Subcutaneous preadipocyte (primary cell): ENCODE results near the gene TRAPPC1. TPM values are rescaled to one million over a fixed set of nuclear protein-coding genes. Genes with fewer than 3 reads are reported as not detected.
A peak's percentile ranks its signal among the peaks of the same experiment; 100 is the strongest.

Experiments
- small RNA-seq: library from RNA; depleted of rRNA; stranded (forward); fragments of <200 nt; gene quantifications from one replicate; pipeline ENCODE3, GENCODE V24; 2012
- total RNA-seq: library from RNA; depleted of rRNA; stranded (reverse); fragments of >200 nt; gene quantifications from 2 replicates; pipeline ENCODE4 v1.2.3, GENCODE V29; 2012

The TRAPPC1 gene, protein sequence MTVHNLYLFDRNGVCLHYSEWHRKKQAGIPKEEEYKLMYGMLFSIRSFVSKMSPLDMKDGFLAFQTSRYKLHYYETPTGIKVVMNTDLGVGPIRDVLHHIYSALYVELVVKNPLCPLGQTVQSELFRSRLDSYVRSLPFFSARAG
- total RNA-seq = 27.2 and 38.6 TPM in 2 replicates

GRCh38 chr17:7931709-7932482, at the start of gene TRAPPC1, which contains the start of gene CNTROB:
Gene TRAPPC1 (minus strand): TSS chr17:7931946. CDS start chr17:7931829, 117 bp downstream.
Gene CNTROB (plus strand): TSS chr17:7932206. CDS start chr17:7933080, 874 bp downstream.

GRCh38 chr17:7929158-7930023, 2.4 kb downstream of the TRAPPC1 start, which contains the start of gene KCNAB3:
Gene KCNAB3 (minus strand): TSS chr17:7929856. CDS start chr17:7929435, 421 bp downstream.

GRCh38 chr17:7915611-7916384, 15.9 kb downstream of the TRAPPC1 start, which contains the start of gene RNF227:
Gene RNF227 (minus strand): TSS chr17:7916289. CDS start chr17:7916195, 94 bp downstream.

GRCh38 chr17:7888184-7888920, 43.4 kb downstream of the TRAPPC1 start, which contains the start of gene CHD3:
Gene CHD3 (plus strand): TSS chr17:7888789. CDS start chr17:7889001, 212 bp downstream.

Small RNA genes lying within 50 kb of the gene (small RNA-seq; reads per million reads assigned to genes)
- 3.0 reads per million, percentile 87 among the genes with 10 or more reads in this experiment for gene SCARNA21

Other genes starting within 250 kb of the TRAPPC1 start
- gene TP53, start 244.5 kb downstream of the TRAPPC1 start, total RNA-seq = 30.9 and 46.9 TPM in 2 replicates
- gene WRAP53, start 243.5 kb downstream of the TRAPPC1 start, total RNA-seq = 8.1 and 10.2 TPM in 2 replicates
- gene EFNB3, start 226.7 kb downstream of the TRAPPC1 start, total RNA-seq = 0.37 and 0.59 TPM in 2 replicates
- gene DNAH2, start 214.2 kb downstream of the TRAPPC1 start, total RNA-seq = 0.37 and 0.39 TPM in 2 replicates
- gene KDM6B, start 97.7 kb downstream of the TRAPPC1 start, total RNA-seq = 3.3 and 5.1 TPM in 2 replicates
- 0.20 TPM in 1 of 2 replicates, not detected in the other for gene TMEM88, start 76.9 kb downstream of the TRAPPC1 start, total RNA-seq
- 61.6 and 106 TPM in 2 replicates for gene NAA38, start 74.4 kb downstream of the TRAPPC1 start, total RNA-seq
- gene CYB5D1, start 73.9 kb downstream of the TRAPPC1 start, total RNA-seq = 8.8 and 11.5 TPM in 2 replicates
- gene CHD3, start 43.2 kb downstream of the TRAPPC1 start, total RNA-seq = 58.1 and 58.4 TPM in 2 replicates
- 1.1 and 2.2 TPM in 2 replicates for gene RNF227, start 15.7 kb downstream of the TRAPPC1 start, total RNA-seq
- under 0.01 and 0.98 TPM in 2 replicates for gene KCNAB3, start 2.1 kb downstream of the TRAPPC1 start, total RNA-seq
- 21.7 and 28.5 TPM in 2 replicates for gene CNTROB, start 260 bp upstream of the TRAPPC1 start, total RNA-seq
- under 0.01 TPM in 1 of 2 replicates, not detected in the other for gene GUCY2D, start 70.7 kb upstream of the TRAPPC1 start, total RNA-seq
- gene ALOX15B, start 107.1 kb upstream of the TRAPPC1 start, total RNA-seq = 0.20 and 1.8 TPM in 2 replicates
- gene ALOX12B, start 155.8 kb upstream of the TRAPPC1 start, total RNA-seq = 0.73 TPM in 1 of 2 replicates, not detected in the other
- not detected in 2 replicates for gene ALOXE3, start 186.6 kb upstream of the TRAPPC1 start, total RNA-seq
- gene HES7, start 192.2 kb upstream of the TRAPPC1 start, total RNA-seq = 0.37 and 0.39 TPM in 2 replicates
- 27.2 and 38.1 TPM in 2 replicates for gene PER1, start 220.5 kb upstream of the TRAPPC1 start, total RNA-seq
- gene VAMP2, start 231.0 kb upstream of the TRAPPC1 start, total RNA-seq = 3.3 and 5.5 TPM in 2 replicates
- 23.9 and 30.1 TPM in 2 replicates for gene TMEM107, start 244.4 kb upstream of the TRAPPC1 start, total RNA-seq